ENCODE measurements around the gene NAV3.

GRCh38 chr12:77992760-77993159, 162.1 kb downstream of the NAV3 start:
- TF ChIP-seq POLR2AphosphoS5 (IDR thresholded peaks at IDR 0.05) (no peak), EP300 (IDR thresholded peaks at IDR 0.05) (no peak), CTCF (IDR thresholded peaks at IDR 0.05) (no peak), POLR2A (IDR thresholded peaks at IDR 0.05) (no peak)

Measured in sigmoid colon (tissue), 4 donors.